GM12878 (cell line): Measurements from ENCODE around the gene SF3B2. TPM values are rescaled to one million over a fixed set of nuclear protein-coding genes. Genes with fewer than 3 reads are reported as not detected.

Source experiments
- ATAC-seq: fragments of 200-7000 bp; cut with Tn5 transposase; 3 replicates; pipeline ENCODE4 v1.9.1; 2020; ENCODE audit warnings: mild to moderate bottlenecking, moderate library complexity
- BruUV-seq: library from RNA; stranded (reverse); fragments of 400-500 nt; replicated peaks from 2 replicates; lab custom pipeline; 2021; lab: Mats Ljungman, UMichigan
- CTCF ChIA-PET: fragments of 300-600 bp; sonication (Branson Sonifier 250); formaldehyde crosslinking; extraction: SDS; loops from one replicate; lab custom pipeline; 2021; ENCODE audit warnings: inconsistent platforms; lab: Yijun Ruan, JAX
- POLR2A ChIA-PET: fragments of 350-600 bp; formaldehyde crosslinking; extraction: SDS; loops from one replicate; lab custom pipeline; 2021; ENCODE audit warnings: inconsistent platforms; lab: Charles Lee
- RAD21 ChIA-PET: fragments of 300-600 bp; sonication (Branson Sonifier 250); formaldehyde crosslinking; loops from one replicate; lab custom pipeline; 2023; ENCODE audit warnings: antibody characterized with exemption; ENCODE audit not compliant: unreplicated experiment; lab: Charles Lee
- SMC1A ChIA-PET: fragments of 300-600 bp; sonication (Branson Sonifier 250); formaldehyde crosslinking; loops from one replicate; lab custom pipeline; 2023; ENCODE audit not compliant: unreplicated experiment, uncharacterized antibody; lab: Charles Lee
- DNase-seq: peaks from one replicate; pipeline ENCODE4 v3.0.0-alpha.2; 2011; ENCODE audit warnings: low read depth, low spot score
- FAIRE-seq: peaks from 3 replicates; lab custom pipeline; 2011; peaks lifted over from hg19 to GRCh38; lab: Jason Lieb, UNC
- H2AFZ ChIP-seq: 2 replicates; pipeline ENCODE4 v1.6.0; 2011; ENCODE audit warnings: low read depth, low read length, control low read depth; ENCODE audit not compliant: control insufficient read depth
- H3K27ac ChIP-seq: 2 replicates; pipeline ENCODE4 v1.5.1; 2011; ENCODE audit warnings: control low read depth; ENCODE audit not compliant: control insufficient read depth, insufficient read depth
- H3K27me3 ChIP-seq, 2 experiments: replicated peaks in 1 of 2; 2 replicates each; pipeline versions ENCODE4 v1.6.0 to v1.6.1; 2011; ENCODE audit warnings: low read length in 1 of 2; ENCODE audit not compliant: control insufficient read depth in 2 of 2, insufficient read depth in 2 of 2
- H3K36me3 ChIP-seq, 2 experiments: 2 replicates each; pipeline ENCODE4 v1.5.1; 2011; ENCODE audit warnings: low read length in 1 of 2; ENCODE audit not compliant: control insufficient read depth in 2 of 2, insufficient read depth in 2 of 2
- H3K4me1 ChIP-seq: 2 replicates; pipeline ENCODE4 v1.6.1; 2011; ENCODE audit warnings: mild to moderate bottlenecking, low read length, moderate library complexity, mixed read lengths; ENCODE audit not compliant: control insufficient read depth, insufficient read depth
- H3K4me2 ChIP-seq: 2 replicates; pipeline ENCODE4 v1.6.0; 2011; ENCODE audit warnings: control low read depth; ENCODE audit not compliant: control insufficient read depth, insufficient read depth
- H3K4me3 ChIP-seq: fragments of 200-600 bp; sonication (generic); 2 replicates; pipeline ENCODE4 v1.5.1; 2016
- H3K79me2 ChIP-seq: 2 replicates; pipeline ENCODE4 v1.6.0; 2011; ENCODE audit warnings: low read length; ENCODE audit not compliant: control insufficient read depth, insufficient read depth
- H3K9ac ChIP-seq: 2 replicates; pipeline ENCODE4 v1.8.0; 2011; ENCODE audit warnings: low read length, control low read depth, mixed read lengths; ENCODE audit not compliant: control insufficient read depth, insufficient read depth
- H3K9me3 ChIP-seq: replicated peaks from 3 replicates; pipeline ENCODE4 v1.5.1; 2011; ENCODE audit warnings: mild to moderate bottlenecking, low read length; ENCODE audit not compliant: control insufficient read depth, insufficient read depth
- H4K20me1 ChIP-seq: 2 replicates; pipeline ENCODE4 v1.6.0; 2011; ENCODE audit not compliant: control insufficient read depth, insufficient read depth
- BHLHE40 ChIP-seq, 2 experiments: fragments of 450-650 bp in 1 of 2; IDR thresholded peaks; 2 replicates each; pipeline ENCODE4 v1.6.1; 2011 to 2017; ENCODE audit warnings: low read depth in 2 of 2, borderline replicate concordance in 1 of 2, improper control_type of control experiment in 1 of 2, low read length in 1 of 2, mild to moderate bottlenecking in 1 of 2
- NFXL1 ChIP-seq: fragments of 450-650 bp; IDR thresholded peaks from 2 replicates; pipeline ENCODE4 v1.6.1; 2017; ENCODE audit warnings: antibody characterized with exemption, mild to moderate bottlenecking, borderline replicate concordance
- POLR2A ChIP-seq: IDR thresholded peaks from 2 replicates; pipeline ENCODE4 v1.6.1; 2011; ENCODE audit warnings: low read depth, mild to moderate bottlenecking, low read length
- WGBS: methylation state at CpG from one replicate; pipeline ENCODE4 v1.1.6; 2016; ENCODE audit warnings: low lambda C conversion rate; ENCODE audit not compliant: insufficient replicate concordance, insufficient coverage; ENCODE audit errors: missing lambda C conversion rate; 5-methylcytosine and 5-hydroxymethylcytosine counted together
- in situ Hi-C: fragments of 300-500 bp; cut with MboI; formaldehyde crosslinking; loops from 9 replicates; pipeline ENCODE4 v1.14.3; 2018; ENCODE audit warnings: mixed read lengths
- intact Hi-C: fragments of 100-400 bp; cut with micrococcal nuclease; formaldehyde crosslinking; loops from one replicate; pipeline ENCODE4 v1.14.2; 2022; ENCODE audit not compliant: unreplicated experiment
- polyA plus RNA-seq, 11 experiments: library from polyadenylated mRNA; depleted of rRNA in 4 of 11; unstranded in 6 of 11; stranded (reverse) in 5 of 11; fragments of >200 nt; fragmentation: Nextera tagmentation in 4 of 11; fragmentation: Illumina TruSeq in 1 of 11; extraction: Ambion mirVana in 4 of 11; extraction: Trizol in 1 of 11; gene quantifications; 1 replicate in 1 of 11; 2 replicates in 10 of 11; pipeline versions ENCODE4 v1.2.1 to v1.2.3, GENCODE V29; 2011 to 2016; ENCODE audit warnings: inconsistent platforms in 2 of 11, missing spikeins in 2 of 11, low read depth in 1 of 11
- total RNA-seq, 4 experiments: library from RNA; depleted of rRNA in 3 of 4; stranded (reverse); fragments of >200 nt in 3 of 4; fragmentation: Illumina TruSeq in 1 of 4; extraction: Trizol in 1 of 4; gene quantifications; 2 replicates each; pipeline versions ENCODE4 v1.2.1 to v1.2.3, GENCODE V29; 2013 to 2021

Gene SF3B2
- total and polyA plus RNA-seq, 10 of the 15 experiments (the other 5 are each of a cell fraction or from before 2014, with no cell fraction given), result 56.3 to 245 (median 144) TPM

DNA sequence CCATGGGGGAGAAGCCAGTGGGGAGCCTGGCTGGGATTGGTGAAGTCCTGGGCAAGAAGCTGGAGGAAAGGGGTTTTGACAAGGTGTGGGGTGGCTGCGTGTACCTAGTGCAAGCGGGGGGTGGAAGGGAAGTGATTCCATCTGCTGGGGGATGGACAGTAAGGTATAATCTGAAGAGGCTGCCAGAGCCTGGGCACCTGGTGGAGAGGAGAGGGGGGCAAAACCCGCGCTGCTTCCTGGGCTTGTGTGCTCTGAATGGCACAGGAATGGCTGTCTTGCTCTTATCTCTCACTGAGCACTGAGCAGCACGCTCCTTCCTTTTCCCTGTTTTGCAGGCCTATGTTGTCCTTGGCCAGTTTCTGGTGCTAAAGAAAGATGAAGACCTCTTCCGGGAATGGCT, 48.9 kb upstream of the SF3B2 start:
- no TSS peak for BruUV-seq
- CTCF ChIA-PET, result interaction anchor here (1.0 to 1.5 kb wide), 3 partner anchors 19 to 326 kb away, joined by 3 to 7 read pairs (median 3); no protein-coding TSS in a partner anchor
- FAIRE-seq (no peak), DNase-seq (no peak), ATAC-seq (no peak)
- Histone ChIP-seq H3K36me3 (peaks cover 14 to 17% of the 10 kb centered on the region in 2 experiments), H3K27me3 (no peaks in the 10 kb centered on the region), H3K4me2 (peak overlapping the region; percentile 84), H3K27ac (peak overlapping the region; percentile 93), H3K9ac (peak overlapping the region; percentile 87), H3K4me1 (peaks cover 11% of the 10 kb centered on the region), H3K9me3 (no peaks in the 10 kb centered on the region), H2AFZ (no peak overlapping the region), H3K4me3 (peak overlapping the region; percentile 93), H3K79me2 (peaks cover 33% of the 10 kb centered on the region), H4K20me1 (no peaks in the 10 kb centered on the region)
- POLR2A ChIA-PET, result interaction anchor here (1.5 to 1.9 kb wide), 3 partner anchors 48 to 114 kb away, joined by 7 to 22 read pairs (median 9); partner anchors contain the start of genes CCDC85B, FIBP and SF3B2
- intact Hi-C loops, result no loop called here
- TF ChIP-seq NFXL1, result no peak
- RAD21 ChIA-PET, result interaction anchor here (1.2 to 1.5 kb wide), 3 partner anchors 42 to 143 kb away, joined by 3 to 10 read pairs (median 5); partner anchors contain the start of gene MUS81
- in situ Hi-C loops, result no loop called here
- WGBS, result 48% methylated on average over 6 of the region's 6 CpGs
- SMC1A ChIA-PET, result interaction anchor here (1.2 kb wide), 1 partner anchor 143 kb away, joined by 3 read pairs; the partner anchor contains the start of gene MUS81

DNA sequence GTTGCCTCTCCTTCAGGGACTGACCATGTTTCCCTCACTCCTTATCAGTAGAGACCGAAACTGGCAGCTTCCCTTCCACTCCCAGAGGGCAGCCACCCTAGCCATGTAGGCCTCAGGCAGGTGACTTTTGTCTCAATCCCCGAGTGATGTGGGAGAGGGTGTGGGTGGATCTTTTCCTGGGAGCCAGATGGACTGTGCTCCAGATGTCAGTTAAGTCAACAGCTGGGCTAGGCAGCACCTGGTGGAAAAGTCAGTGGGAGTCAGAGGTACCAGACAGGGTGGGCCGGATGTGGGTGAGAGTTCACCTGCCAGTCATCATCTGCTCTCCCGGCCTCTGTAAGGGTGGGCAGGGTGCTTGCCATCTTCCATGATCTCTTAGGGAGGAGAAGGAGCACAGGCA, 48.0 kb upstream of the SF3B2 start:
- no peak overlapping the region for H3K4me3 ChIP-seq
- intact Hi-C loops, result no loop called here
- CTCF ChIA-PET, result interaction anchor here (1.3 kb wide), 1 partner anchor 132 kb away, joined by 3 read pairs; no protein-coding TSS in a partner anchor
- H3K9me3 ChIP-seq, result no peaks in the 10 kb centered on the region
- no peak overlapping the region; the same call in 1 of the 2 replicates for H3K27ac ChIP-seq
- H3K79me2 ChIP-seq, result peaks cover 33% of the 10 kb centered on the region
- no peaks in the 10 kb centered on the region for H4K20me1 ChIP-seq
- peaks cover 11% of the 10 kb centered on the region for H3K4me1 ChIP-seq
- TF ChIP-seq POLR2A (no peak; the same call in 1 of the 2 replicates), BHLHE40 (IDR thresholded peaks at IDR 0.05; ENCODE audit: borderline replicate concordance in 1 of 2, low read depth in 2 of 2, low read length in 1 of 2) (no peak)
- TF ChIP-seq, all 136 proteins: peak for 0
- peaks cover 9 to 11% of the 10 kb centered on the region in 2 experiments for H3K36me3 ChIP-seq
- no peak for DNase-seq
- ChIA-PET SMC1A (no interaction called here), RAD21 (no interaction called here), POLR2A (interaction anchor here (1.0 kb wide), 1 partner anchor 65 kb away, joined by 4 read pairs; no protein-coding TSS in a partner anchor)
- no peak overlapping the region for H3K4me2 ChIP-seq
- no peak overlapping the region for H3K9ac ChIP-seq
- no peak overlapping the region for H2AFZ ChIP-seq
- in situ Hi-C loops, result no loop called here
- no TSS peak for BruUV-seq
- no peak for FAIRE-seq
- H3K27me3 ChIP-seq, result no peaks in the 10 kb centered on the region
- WGBS, result 53% methylated on average over 4 of the region's 4 CpGs
- ATAC-seq, result no peak
